PC-3 (cell line): ENCODE data around the gene XPNPEP1. TPM values are rescaled to one million over a fixed set of nuclear protein-coding genes. Genes with fewer than 3 reads are reported as not detected.

Experiments
- ATAC-seq: fragments of 200-7000 bp; cut with Tn5 transposase; 2 replicates; pipeline ENCODE4 v1.9.1; 2020; ENCODE audit warnings: mild to moderate bottlenecking, moderate library complexity
- BruUV-seq: library from RNA; stranded (reverse); fragments of 400-500 nt; replicated peaks from 2 replicates; lab custom pipeline; 2021; lab: Mats Ljungman, UMichigan
- CTCF ChIA-PET: fragments of 300-600 bp; sonication (Branson Sonifier 250); formaldehyde crosslinking; loops from one replicate; lab custom pipeline; 2022; ENCODE audit warnings: antibody characterized with exemption; lab: Charles Lee
- POLR2A ChIA-PET: fragments of 300-600 bp; sonication (Branson Sonifier 250); formaldehyde crosslinking; loops from one replicate; lab custom pipeline; 2022; ENCODE audit warnings: antibody characterized with exemption; ENCODE audit not compliant: unreplicated experiment; lab: Charles Lee
- DNase-seq: peaks from one replicate; pipeline ENCODE4 v3.0.0-alpha.2; 2015
- H2AFZ ChIP-seq: fragments of 300-600 bp; sonication (generic); 2 replicates; pipeline ENCODE4 v1.6.0; 2016; ENCODE audit warnings: antibody characterized with exemption, low read length
- H3F3A ChIP-seq: fragments of 300-600 bp; sonication (generic); one replicate; pipeline ENCODE4 v1.6.0; 2017; ENCODE audit warnings: antibody characterized with exemption, low read length, control low read depth, mild to moderate bottlenecking; ENCODE audit not compliant: unreplicated experiment
- H3K27ac ChIP-seq: fragments of 300-600 bp; sonication (generic); 2 replicates; pipeline ENCODE4 v1.5.1; 2016; ENCODE audit warnings: mild to moderate bottlenecking, low read length
- H3K27me3 ChIP-seq: fragments of 300-600 bp; sonication (generic); 2 replicates; pipeline ENCODE4 v1.6.1; 2016; ENCODE audit warnings: low read length, mixed read lengths
- H3K36me3 ChIP-seq: fragments of 300-600 bp; sonication (generic); 2 replicates; pipeline ENCODE4 v1.6.1; 2016; ENCODE audit warnings: low read depth, mixed run types, low read length, mixed read lengths
- H3K4me1 ChIP-seq: fragments of 300-600 bp; sonication (generic); 2 replicates; pipeline ENCODE4 v1.5.1; 2016; ENCODE audit warnings: low read length; ENCODE audit not compliant: insufficient read depth
- H3K4me2 ChIP-seq: fragments of 300-600 bp; sonication (generic); 2 replicates; pipeline ENCODE4 v1.6.0; 2016; ENCODE audit warnings: low read length
- H3K4me3 ChIP-seq: fragments of 300-600 bp; sonication (generic); 2 replicates; pipeline ENCODE4 v1.5.1; 2016; ENCODE audit warnings: mild to moderate bottlenecking, low read length, mixed read lengths
- H3K79me2 ChIP-seq: fragments of 300-600 bp; sonication (generic); 2 replicates; pipeline ENCODE4 v1.6.1; 2017; ENCODE audit warnings: low read length, mixed read lengths
- H3K9ac ChIP-seq: fragments of 300-600 bp; sonication (generic); 2 replicates; pipeline ENCODE4 v1.6.0; 2016; ENCODE audit warnings: mild to moderate bottlenecking, low read length
- H3K9me2 ChIP-seq: fragments of 300-600 bp; sonication (generic); replicated peaks from 2 replicates; pipeline ENCODE4 v1.6.1; 2016; ENCODE audit warnings: mixed run types, low read length, mixed read lengths
- H3K9me3 ChIP-seq: fragments of 300-600 bp; sonication (generic); 2 replicates; pipeline ENCODE4 v1.6.1; 2016; ENCODE audit warnings: low read length, mixed read lengths
- H4K20me1 ChIP-seq: fragments of 300-600 bp; sonication (generic); 2 replicates; pipeline ENCODE4 v1.6.1; 2016; ENCODE audit warnings: low read length, mixed read lengths
- CTCF ChIP-seq: fragments of 300-600 bp; sonication (generic); conservative IDR thresholded peaks from 2 replicates; pipeline ENCODE4 v1.5.1; 2017; ENCODE audit warnings: antibody characterized with exemption, low read depth, mild to moderate bottlenecking, low read length
- EZH2 ChIP-seq: fragments of 300-600 bp; sonication (generic); IDR thresholded peaks from one replicate; pipeline ENCODE4 v1.6.1; 2017; ENCODE audit warnings: antibody characterized with exemption, mild to moderate bottlenecking, low read length; ENCODE audit not compliant: unreplicated experiment
- EZH2phosphoT487 ChIP-seq: fragments of 300-600 bp; sonication (generic); IDR thresholded peaks from 2 replicates; pipeline ENCODE4 v1.6.1; 2018; ENCODE audit warnings: mild to moderate bottlenecking, antibody characterized with exemption, low read length, borderline replicate concordance
- intact Hi-C: fragments of 100-400 bp; cut with micrococcal nuclease; formaldehyde crosslinking; loops from 2 replicates; pipeline ENCODE4 v1.9.0; 2023
- total RNA-seq: library from RNA; depleted of rRNA; stranded (reverse); fragments of >200 nt; gene quantifications from 2 replicates; pipeline ENCODE4 v1.2.3, GENCODE V29; 2014

XPNPEP1 gene
- total RNA-seq, 1 experiment from 2014 or later: 77.3 TPM

- H3K4me3 ChIP-seq: no peak overlapping the region
- no peaks in the 10 kb centered on the region for H4K20me1 ChIP-seq
- H3K9me3 ChIP-seq: no peaks in the 10 kb centered on the region
- BruUV-seq: no TSS peak
- H3F3A ChIP-seq: no peaks in the 10 kb centered on the region
- DNase-seq (no peak), ATAC-seq (no peak)
- H3K4me2 ChIP-seq: no peak overlapping the region
- peaks cover 28% of the 10 kb centered on the region for H3K36me3 ChIP-seq
- H3K9ac ChIP-seq: no peak overlapping the region
- H3K27me3 ChIP-seq: no peaks in the 10 kb centered on the region
- ChIA-PET POLR2A (no interaction called here), CTCF (no interaction called here)
- H2AFZ ChIP-seq: no peak overlapping the region
- H3K27ac ChIP-seq: no peak overlapping the region
- intact Hi-C loops: no loop called here
- H3K4me1 ChIP-seq: no peaks in the 10 kb centered on the region
- H3K9me2 ChIP-seq: no peaks in the 10 kb centered on the region
- no peak for TF ChIP-seq CTCF
- no peak for TF ChIP-seq EZH2
- no peak for TF ChIP-seq EZH2phosphoT487
- H3K79me2 ChIP-seq: no peaks in the 10 kb centered on the region
Measured at GRCh38 chr10:109866995-109867635, 56.2 kb downstream of the XPNPEP1 start.

- Histone ChIP-seq H4K20me1 (no peaks in the 10 kb centered on the region), H3K9ac (no peak overlapping the region), H2AFZ (no peak overlapping the region), H3K4me2 (no peak overlapping the region), H3F3A (no peaks in the 10 kb centered on the region), H3K9me3 (no peaks in the 10 kb centered on the region), H3K9me2 (no peaks in the 10 kb centered on the region), H3K27me3 (no peaks in the 10 kb centered on the region), H3K27ac (no peak overlapping the region), H3K79me2 (no peaks in the 10 kb centered on the region), H3K4me1 (no peaks in the 10 kb centered on the region), H3K4me3 (no peak overlapping the region), H3K36me3 (peaks cover 27% of the 10 kb centered on the region)
- ATAC-seq: peak; percentile 49; the same call in 1 of the 2 replicates
- ChIA-PET POLR2A (no interaction called here), CTCF (no interaction called here)
- TF ChIP-seq CTCF: peak; percentile 49
- no peak for TF ChIP-seq EZH2phosphoT487
- no TSS peak for BruUV-seq
- intact Hi-C loops: no loop called here
- peak; percentile 9 for DNase-seq
Measured at GRCh38 chr10:109866168-109866994, 56.9 kb downstream of the XPNPEP1 start.

- no peak overlapping the region for H3K27ac ChIP-seq
- no peak overlapping the region for H3K9ac ChIP-seq
- H3F3A ChIP-seq: no peaks in the 10 kb centered on the region
- intact Hi-C loops: no loop called here
- ChIA-PET POLR2A (no interaction called here), CTCF (no interaction called here)
- no peaks in the 10 kb centered on the region for H3K9me3 ChIP-seq
- no peaks in the 10 kb centered on the region for H3K4me1 ChIP-seq
- ATAC-seq (no peak), DNase-seq (no peak)
- no peak overlapping the region for H2AFZ ChIP-seq
- no TSS peak for BruUV-seq
- H3K9me2 ChIP-seq: no peaks in the 10 kb centered on the region
- H3K79me2 ChIP-seq: no peaks in the 10 kb centered on the region
- no peaks in the 10 kb centered on the region for H4K20me1 ChIP-seq
- H3K36me3 ChIP-seq: peaks cover 20% of the 10 kb centered on the region
- no peak overlapping the region for H3K4me2 ChIP-seq
- no peaks in the 10 kb centered on the region for H3K27me3 ChIP-seq
- H3K4me3 ChIP-seq: no peak overlapping the region
- no peak for TF ChIP-seq CTCF
- no peak for TF ChIP-seq EZH2
- TF ChIP-seq EZH2phosphoT487: no peak
Measured at GRCh38 chr10:109863775-109864174, 59.5 kb downstream of the XPNPEP1 start.
